CD14-positive monocyte (primary cell): ENCODE results near the gene CUBN. TPM values are rescaled to one million over a fixed set of nuclear protein-coding genes. Genes with fewer than 3 reads are reported as not detected.
A peak's percentile ranks its signal among the peaks of the same experiment; 100 is the strongest.

Experiments used
- DNase-seq, 3 donors: peaks; one replicate each; pipeline ENCODE4 v3.0.0-alpha.2; 2011 to 2022
- H2AFZ ChIP-seq: 2 replicates; pipeline ENCODE4 v1.6.0; 2012; ENCODE audit warnings: mild to moderate bottlenecking, low read depth, low read length, inconsistent platforms; ENCODE audit not compliant: insufficient read depth, poor library complexity, severe bottlenecking
- H3K27ac ChIP-seq, 2 donors: 1 replicate in 1 of 2; 2 replicates in 1 of 2; pipeline ENCODE4 v1.5.1; 2012 to 2013; ENCODE audit warnings: low read length in 2 of 2, control low read depth in 1 of 2, inconsistent platforms in 1 of 2, low read depth in 1 of 2, mild to moderate bottlenecking in 1 of 2
- H3K27me3 ChIP-seq, 2 donors: one replicate each; pipeline versions ENCODE4 v1.6.0 to v1.6.1; 2011 to 2013; ENCODE audit warnings: low read length in 2 of 2; ENCODE audit not compliant: control insufficient read depth in 2 of 2, insufficient read depth in 2 of 2
- H3K36me3 ChIP-seq, 2 donors: replicated peaks in 1 of 2; 1 replicate in 1 of 2; 2 replicates in 1 of 2; pipeline versions ENCODE4 v1.5.1 to v1.6.1; 2012 to 2013; ENCODE audit warnings: low read length in 2 of 2, control low read depth in 1 of 2, inconsistent platforms in 1 of 2, mild to moderate bottlenecking in 1 of 2; ENCODE audit not compliant: insufficient read depth in 2 of 2, control insufficient read depth in 1 of 2
- H3K4me1 ChIP-seq, 2 donors: 1 replicate in 1 of 2; 2 replicates in 1 of 2; pipeline versions ENCODE4 v1.5.1 to v1.6.1; 2012 to 2013; ENCODE audit warnings: low read length in 2 of 2, control low read depth in 1 of 2, inconsistent platforms in 1 of 2, mild to moderate bottlenecking in 1 of 2, moderate library complexity in 1 of 2; ENCODE audit not compliant: insufficient read depth in 2 of 2, control insufficient read depth in 1 of 2
- H3K4me2 ChIP-seq: replicated peaks from 2 replicates; pipeline ENCODE3; 2012; ENCODE audit warnings: low read length, moderate library complexity, mild to moderate bottlenecking; ENCODE audit not compliant: poor library complexity, severe bottlenecking; ENCODE audit errors: extremely low read depth
- H3K4me3 ChIP-seq, 3 experiments: fragments of 200-600 bp in 1 of 3; sonication (generic) in 1 of 3; replicated peaks in 1 of 3; 1 replicate in 2 of 3; 2 replicates in 1 of 3; pipeline ENCODE4 v1.5.1; 2011 to 2013; ENCODE audit warnings: low read length in 3 of 3, mild to moderate bottlenecking in 3 of 3, control low read depth in 2 of 3, low read depth in 2 of 3, inconsistent platforms in 1 of 3, moderate library complexity in 1 of 3
- H3K79me2 ChIP-seq: 2 replicates; pipeline ENCODE4 v1.6.0; 2012; ENCODE audit warnings: mild to moderate bottlenecking, control low read depth, inconsistent platforms, low read length, moderate library complexity; ENCODE audit not compliant: insufficient read depth
- H3K9ac ChIP-seq: 2 replicates; pipeline ENCODE4 v1.6.0; 2017; ENCODE audit warnings: low read length, mild to moderate bottlenecking; ENCODE audit not compliant: insufficient read depth, poor library complexity, severe bottlenecking
- H3K9me3 ChIP-seq, 2 donors: replicated peaks in 1 of 2; 1 replicate in 1 of 2; 2 replicates in 1 of 2; pipeline versions ENCODE4 v1.5.1 to v1.6.1; 2012 to 2013; ENCODE audit warnings: low read length in 2 of 2, control low read depth in 1 of 2; ENCODE audit not compliant: control insufficient read depth in 1 of 2, insufficient read depth in 1 of 2
- H4K20me1 ChIP-seq: 2 replicates; pipeline ENCODE4 v1.6.0; 2012; ENCODE audit warnings: mild to moderate bottlenecking, low read length, control low read depth, moderate library complexity; ENCODE audit not compliant: insufficient read depth
- H3K27ac Mint-ChIP-seq, 7 donors: one replicate each; pipeline ENCODE4 v1.8.0; 2020; ENCODE audit warnings: mild to moderate bottlenecking in 7 of 7, mixed read lengths in 7 of 7, moderate library complexity in 6 of 7, inconsistent platforms in 2 of 7
- H3K27me3 Mint-ChIP-seq, 3 donors: one replicate each; pipeline ENCODE4 v1.8.0; 2021 to 2022; ENCODE audit warnings: low read depth in 3 of 3, mild to moderate bottlenecking in 3 of 3, mixed read lengths in 3 of 3, moderate library complexity in 3 of 3, inconsistent platforms in 1 of 3
- H3K36me3 Mint-ChIP-seq, 2 donors: one replicate each; pipeline ENCODE4 v1.8.0; 2020; ENCODE audit warnings: mixed read lengths in 2 of 2, inconsistent platforms in 1 of 2, mild to moderate bottlenecking in 1 of 2
- H3K4me1 Mint-ChIP-seq: one replicate; pipeline ENCODE4 v1.8.0; 2020; ENCODE audit warnings: mild to moderate bottlenecking, mixed read lengths
- H3K4me3 Mint-ChIP-seq, 2 donors: one replicate each; pipeline ENCODE4 v1.8.0; 2020; ENCODE audit warnings: mild to moderate bottlenecking in 2 of 2, mixed read lengths in 2 of 2, moderate library complexity in 1 of 2
- H3K9me3 Mint-ChIP-seq, 7 donors: one replicate each; pipeline ENCODE4 v1.8.0; 2020 to 2022; ENCODE audit warnings: mixed read lengths in 7 of 7, mild to moderate bottlenecking in 6 of 7, moderate library complexity in 6 of 7, inconsistent platforms in 2 of 7
- CTCF ChIP-seq: fragments of 200-600 bp; IDR thresholded peaks from one replicate; pipeline ENCODE4 v1.8.0; 2022; ENCODE audit warnings: antibody characterized with exemption, mild to moderate bottlenecking
- WGBS: methylation state at CpG from one replicate; pipeline ENCODE4 v1.1.5; 2013; ENCODE audit warnings: missing lambda C conversion rate; ENCODE audit not compliant: insufficient coverage; 5-methylcytosine and 5-hydroxymethylcytosine counted together
- intact Hi-C, 2 donors: fragments of 100-400 bp; cut with micrococcal nuclease; formaldehyde crosslinking; loops; one replicate each; pipeline versions ENCODE4 v1.15.0 to v1.15.1; 2023
- polyA plus RNA-seq, 3 donors: library from polyadenylated mRNA; depleted of rRNA in 1 of 3; unstranded in 2 of 3; stranded (reverse) in 1 of 3; fragments of 300-500 nt in 2 of 3; fragments of >200 nt in 1 of 3; fragmentation: Illumina TruSeq in 2 of 3; gene quantifications; 1 replicate in 2 of 3; 2 replicates in 1 of 3; pipeline ENCODE4 v1.2.3, GENCODE V29; 2012 to 2021

Gene CUBN
- polyA plus RNA-seq, 3 donors = 0.95 TPM; not detected in 2

- Mint-ChIP-seq H3K4me1 (peaks cover 36% of the 10 kb centered on the region), H3K27ac (peak overlapping the region in 5 of 7 donors; percentile 97 to 99 (median 97)), H3K27me3 (peaks cover 0 to 4% (median 0%) of the 10 kb centered on the region in 3 donors), H3K36me3 (peaks cover 0 to 5% of the 10 kb centered on the region in 2 donors), H3K9me3 (no peaks in the 10 kb centered on the region), H3K4me3 (no peak overlapping the region)
- Histone ChIP-seq H4K20me1 (no peaks in the 10 kb centered on the region), H3K36me3 (no peaks in the 10 kb centered on the region), H3K4me3 (no peak overlapping the region), H3K9me3 (no peaks in the 10 kb centered on the region), H3K9ac (no peak overlapping the region), H3K4me2 (no peak overlapping the region), H3K27ac (no peak overlapping the region), H3K4me1 (peaks cover 20 to 24% of the 10 kb centered on the region in 2 donors), H2AFZ (no peak overlapping the region), H3K27me3 (no peaks in the 10 kb centered on the region), H3K79me2 (no peaks in the 10 kb centered on the region)
- intact Hi-C loops = loop anchor here in 1 of 2 donors (2.0 kb wide), 1 partner anchor 52 kb away; no protein-coding TSS in a partner anchor
- DNase-seq = peak; percentile 15 to 67 (median 50)
- no peak for TF ChIP-seq CTCF
These were observed 55.1 kb downstream of the CUBN start for GRCh38 chr10:17074541-17074847.

- peak in 2 of 3 donors; percentile 16 to 24 for DNase-seq
- Histone ChIP-seq H3K9ac (no peak overlapping the region), H3K79me2 (no peaks in the 10 kb centered on the region), H3K4me1 (peaks cover 20 to 24% of the 10 kb centered on the region in 2 donors), H3K9me3 (no peaks in the 10 kb centered on the region), H3K27me3 (no peaks in the 10 kb centered on the region), H3K4me3 (no peak overlapping the region), H3K4me2 (no peak overlapping the region), H2AFZ (no peak overlapping the region), H3K36me3 (no peaks in the 10 kb centered on the region), H4K20me1 (no peaks in the 10 kb centered on the region), H3K27ac (no peak overlapping the region)
- Mint-ChIP-seq H3K27me3 (peaks cover 0 to 4% (median 0%) of the 10 kb centered on the region in 3 donors), H3K4me1 (peaks cover 35% of the 10 kb centered on the region), H3K27ac (peak overlapping the region in 2 of 7 donors; percentile 43 to 99), H3K36me3 (peaks cover 0 to 3% of the 10 kb centered on the region in 2 donors), H3K4me3 (no peak overlapping the region), H3K9me3 (no peaks in the 10 kb centered on the region)
- intact Hi-C loops = loop anchor here (2.0 kb wide), 2 partner anchors 39 to 51 kb away; no protein-coding TSS in a partner anchor
- no peak for TF ChIP-seq CTCF
- WGBS = 63% methylated on average over 2 of the region's 12 CpGs
These were observed 55.7 kb downstream of the CUBN start for GRCh38 chr10:17073725-17074540.
